Endothelial cell of umbilical vein (primary cell): Measurements from ENCODE around the gene TEAD4. TPM values are rescaled to one million over a fixed set of nuclear protein-coding genes. Genes with fewer than 3 reads are reported as not detected.

Source experiments
- BruUV-seq: library from RNA; stranded (reverse); fragments of 400-500 nt; replicated peaks from 2 replicates; lab custom pipeline; 2021; lab: Mats Ljungman, UMichigan
- CTCF ChIA-PET: fragments of 300-600, 350-600 bp; sonication (Branson Sonifier 250); formaldehyde crosslinking; loops from one replicate; lab custom pipeline; 2021; ENCODE audit warnings: antibody characterized with exemption, inconsistent platforms; lab: Charles Lee
- POLR2A ChIA-PET: fragments of 300-600, 350-600 bp; sonication (Branson Sonifier 250); formaldehyde crosslinking; loops from one replicate; lab custom pipeline; 2021; ENCODE audit warnings: antibody characterized with exemption, inconsistent platforms; lab: Charles Lee
- DNase-seq: peaks from one replicate; pipeline ENCODE4 v3.0.0-alpha.2; 2011; ENCODE audit warnings: low read depth, low spot score
- FAIRE-seq: peaks from 2 replicates; lab custom pipeline; 2011; peaks lifted over from hg19 to GRCh38; lab: Jason Lieb, UNC
- H2AFZ ChIP-seq: 2 replicates; pipeline ENCODE4 v1.6.0; 2012; ENCODE audit warnings: low read depth, low read length, control low read depth, inconsistent platforms
- H3K27ac ChIP-seq: 2 replicates; pipeline ENCODE4 v1.5.1; 2011; ENCODE audit warnings: low read depth, mild to moderate bottlenecking, control low read depth, low read length, moderate library complexity; ENCODE audit not compliant: insufficient read depth
- H3K27me3 ChIP-seq, 2 experiments: 2 replicates each; pipeline versions ENCODE4 v1.6.0 to v1.6.1; 2011; ENCODE audit warnings: low read length in 2 of 2, mixed read lengths in 1 of 2; ENCODE audit not compliant: control insufficient read depth in 2 of 2, insufficient read depth in 2 of 2
- H3K36me3 ChIP-seq, 2 experiments: 2 replicates in 1 of 2; 3 replicates in 1 of 2; pipeline ENCODE4 v1.5.1; 2011; ENCODE audit warnings: low read length in 2 of 2, mild to moderate bottlenecking in 1 of 2, moderate library complexity in 1 of 2; ENCODE audit not compliant: control insufficient read depth in 2 of 2, insufficient read depth in 2 of 2; ENCODE audit errors: extremely low read depth in 1 of 2
- H3K4me1 ChIP-seq: 3 replicates; pipeline ENCODE4 v1.5.1; 2011; ENCODE audit warnings: mild to moderate bottlenecking, low read length; ENCODE audit not compliant: control insufficient read depth, insufficient read depth; ENCODE audit errors: extremely low read depth
- H3K4me2 ChIP-seq: 2 replicates; pipeline ENCODE4 v1.6.1; 2011; ENCODE audit warnings: low read length, control low read depth, mixed read lengths; ENCODE audit not compliant: insufficient read depth
- H3K4me3 ChIP-seq, 3 experiments: fragments of 200-600 bp in 1 of 3; sonication (generic), shearing (Covaris generic) in 1 of 3; replicated peaks in 1 of 3; 2 replicates each; pipeline ENCODE4 v1.5.1; 2011 to 2016; ENCODE audit warnings: control low read depth in 3 of 3, low read length in 3 of 3, mild to moderate bottlenecking in 2 of 3, inconsistent platforms in 1 of 3, low read depth in 1 of 3, moderate library complexity in 1 of 3; ENCODE audit not compliant: insufficient read depth in 1 of 3
- H3K79me2 ChIP-seq: 2 replicates; pipeline ENCODE4 v1.6.0; 2012; ENCODE audit warnings: low read length, inconsistent platforms; ENCODE audit not compliant: control insufficient read depth, insufficient read depth
- H3K9ac ChIP-seq: replicated peaks from 2 replicates; pipeline ENCODE3; 2011; ENCODE audit warnings: low read length, control low read depth; ENCODE audit not compliant: insufficient read depth; ENCODE audit errors: extremely low read depth
- H3K9me1 ChIP-seq: replicated peaks from 3 replicates; pipeline ENCODE4 v1.6.0; 2011; ENCODE audit warnings: mild to moderate bottlenecking, low read length; ENCODE audit not compliant: control insufficient read depth, insufficient read depth; ENCODE audit errors: extremely low read depth
- H3K9me3 ChIP-seq: replicated peaks from 2 replicates; pipeline ENCODE4 v1.5.1; 2012; ENCODE audit warnings: low read length, inconsistent platforms; ENCODE audit not compliant: control insufficient read depth, insufficient read depth
- H4K20me1 ChIP-seq: replicated peaks from 2 replicates; pipeline ENCODE3; 2011; ENCODE audit warnings: mild to moderate bottlenecking, low read length; ENCODE audit not compliant: control insufficient read depth, insufficient read depth; ENCODE audit errors: extremely low read depth
- EZH2 ChIP-seq: IDR thresholded peaks from 2 replicates; pipeline ENCODE4 v1.6.1; 2012; ENCODE audit warnings: borderline replicate concordance, low read depth, mild to moderate bottlenecking, moderate library complexity, low read length, inconsistent platforms; ENCODE audit not compliant: severe bottlenecking
- FOS ChIP-seq: IDR thresholded peaks from 2 replicates; pipeline ENCODE4 v1.6.1; 2011; ENCODE audit warnings: mild to moderate bottlenecking, low read length, moderate library complexity, borderline replicate concordance; ENCODE audit not compliant: insufficient read depth
- GATA2 ChIP-seq: IDR thresholded peaks from 2 replicates; pipeline ENCODE4 v1.7.0; 2011; ENCODE audit warnings: low read depth, mild to moderate bottlenecking, moderate library complexity, mixed read lengths, low read length; ENCODE audit not compliant: insufficient read length, insufficient read depth
- JUN ChIP-seq: IDR thresholded peaks from 2 replicates; pipeline ENCODE4 v1.6.1; 2011; ENCODE audit warnings: borderline replicate concordance, low read depth; ENCODE audit not compliant: insufficient read length, insufficient read depth
- MAX ChIP-seq: IDR thresholded peaks from 2 replicates; pipeline ENCODE4 v1.6.1; 2011; ENCODE audit not compliant: insufficient read depth, insufficient read length
- MYC ChIP-seq: IDR thresholded peaks from one replicate; pipeline ENCODE4 v1.6.1; 2011; ENCODE audit warnings: mild to moderate bottlenecking, low read depth, low read length
- POLR2A ChIP-seq: IDR thresholded peaks from 2 replicates; pipeline ENCODE4 v1.6.1; 2012; ENCODE audit warnings: low read depth, mild to moderate bottlenecking, control low read depth, low read length
- POLR2AphosphoS5 ChIP-seq: IDR thresholded peaks from 2 replicates; pipeline ENCODE4 v1.6.1; 2012; ENCODE audit warnings: low read depth, mild to moderate bottlenecking, control low read depth, low read length, moderate library complexity; ENCODE audit not compliant: insufficient read depth
- dilution Hi-C: fragments of 300-500 bp; cut with MboI; formaldehyde crosslinking; loops from one replicate; pipeline ENCODE4 v1.15.0; 2019; ENCODE audit warnings: low sequenced_read_pairs; ENCODE audit not compliant: extremely low pct_ligation_motif_present
- intact Hi-C: fragments of 100-400 bp; cut with micrococcal nuclease; formaldehyde crosslinking; loops from one replicate; pipeline ENCODE4 v1.10.0; 2022
- polyA plus RNA-seq, 4 experiments: library from polyadenylated mRNA; depleted of rRNA in 3 of 4; stranded (reverse) in 3 of 4; unstranded in 1 of 4; fragments of >200 nt; gene quantifications; 2 replicates each; pipeline versions ENCODE4 v1.2.1 to v1.2.3, GENCODE V29; 2011 to 2012; ENCODE audit warnings: missing spikeins in 1 of 4
- total RNA-seq: library from RNA; stranded (reverse); gene quantifications from 2 replicates; pipeline ENCODE4 v1.2.3, GENCODE V29; 2021
- TF ChIP-seq, protein P1 (sequence below), 2 donors: IDR thresholded peaks; 1 replicate in 1 of 2; 2 replicates in 1 of 2; pipeline ENCODE4 v1.5.1; 2011; ENCODE audit warnings: low read length in 2 of 2, mild to moderate bottlenecking in 2 of 2, moderate library complexity in 2 of 2, control low read depth in 1 of 2, inconsistent platforms in 1 of 2, low read depth in 1 of 2; ENCODE audit not compliant: insufficient read depth in 1 of 2; ENCODE audit errors: extremely low read depth in 1 of 2

TEAD4 gene
- total and polyA plus RNA-seq, 2 donors (not counting 3 experiments of a cell fraction or from before 2014, with no cell fraction given), result 34.4 to 46.0 TPM

DNA sequence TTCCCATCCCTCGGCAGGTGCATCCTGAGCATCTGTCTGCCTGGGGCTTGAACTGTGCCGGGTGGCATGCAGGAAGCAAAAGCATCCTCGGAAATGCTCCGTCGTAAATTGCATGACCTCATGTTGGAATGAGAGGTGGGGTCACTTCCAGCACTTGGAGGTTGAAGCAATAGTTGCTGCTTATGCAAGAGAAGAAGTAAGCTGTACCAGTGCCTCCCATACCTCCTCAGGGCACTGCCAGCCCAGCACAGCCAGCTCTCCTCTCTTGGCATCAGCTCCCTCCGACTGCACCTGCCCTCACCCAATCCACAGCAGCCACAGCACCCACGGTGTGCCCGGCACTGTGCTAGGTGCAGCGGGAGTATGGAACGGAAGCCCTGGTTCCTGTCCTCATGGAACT is 11.5 kb downstream of the TEAD4 start:
- Histone ChIP-seq H3K36me3 (peaks cover 0 to 6% of the 10 kb centered on the region in 2 experiments), H3K27me3 (no peaks in the 10 kb centered on the region), H3K9ac (no peak overlapping the region), H3K4me3 (no peak overlapping the region), H3K4me2 (no peak overlapping the region), H3K9me3 (no peaks in the 10 kb centered on the region), H3K9me1 (no peaks in the 10 kb centered on the region), H3K79me2 (peaks cover 65% of the 10 kb centered on the region), H4K20me1 (no peaks in the 10 kb centered on the region), H3K4me1 (peaks cover 16% of the 10 kb centered on the region), H2AFZ (no peak overlapping the region), H3K27ac (no peak overlapping the region)
- intact Hi-C loops, result no loop called here
- no peak for DNase-seq
- TF ChIP-seq MYC (no peak), POLR2A (no peak), EZH2 (no peak), POLR2AphosphoS5 (no peak), MAX (no peak), GATA2 (no peak), JUN (no peak), FOS (no peak)
- TF ChIP-seq, protein P1, sequence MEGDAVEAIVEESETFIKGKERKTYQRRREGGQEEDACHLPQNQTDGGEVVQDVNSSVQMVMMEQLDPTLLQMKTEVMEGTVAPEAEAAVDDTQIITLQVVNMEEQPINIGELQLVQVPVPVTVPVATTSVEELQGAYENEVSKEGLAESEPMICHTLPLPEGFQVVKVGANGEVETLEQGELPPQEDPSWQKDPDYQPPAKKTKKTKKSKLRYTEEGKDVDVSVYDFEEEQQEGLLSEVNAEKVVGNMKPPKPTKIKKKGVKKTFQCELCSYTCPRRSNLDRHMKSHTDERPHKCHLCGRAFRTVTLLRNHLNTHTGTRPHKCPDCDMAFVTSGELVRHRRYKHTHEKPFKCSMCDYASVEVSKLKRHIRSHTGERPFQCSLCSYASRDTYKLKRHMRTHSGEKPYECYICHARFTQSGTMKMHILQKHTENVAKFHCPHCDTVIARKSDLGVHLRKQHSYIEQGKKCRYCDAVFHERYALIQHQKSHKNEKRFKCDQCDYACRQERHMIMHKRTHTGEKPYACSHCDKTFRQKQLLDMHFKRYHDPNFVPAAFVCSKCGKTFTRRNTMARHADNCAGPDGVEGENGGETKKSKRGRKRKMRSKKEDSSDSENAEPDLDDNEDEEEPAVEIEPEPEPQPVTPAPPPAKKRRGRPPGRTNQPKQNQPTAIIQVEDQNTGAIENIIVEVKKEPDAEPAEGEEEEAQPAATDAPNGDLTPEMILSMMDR (IDR thresholded peaks at IDR 0.05; ENCODE audit: extremely low read depth in 1 of 2, insufficient read depth in 1 of 2, low read depth in 1 of 2, low read length in 2 of 2), result no peak
- POLR2A ChIA-PET, result no interaction called here
- dilution Hi-C loops, result no loop called here
- BruUV-seq, result no TSS peak
- CTCF ChIA-PET, result no interaction called here
- FAIRE-seq, result no peak
